Skin of body (tissue), 2 donors: ENCODE data around the gene KRTAP10-8. TPM values are rescaled to one million over a fixed set of nuclear protein-coding genes. Genes with fewer than 3 reads are reported as not detected.
"Not testable (repeated sequence)": the region's sequence is repeated elsewhere in the genome, so short reads cannot be mapped to it uniquely, and the experiment has no call there.

ENCODE experiments used
- DNase-seq: peaks from one replicate; lab custom pipeline; 2025; lab: John Stamatoyannopoulos, UW
- total RNA-seq: library from RNA; depleted of rRNA; stranded (reverse); fragments of >200 nt; gene quantifications from one replicate; pipeline ENCODE4 v1.2.3, GENCODE V29; 2014

The KRTAP10-8 gene
- total RNA-seq, 1 donor from 2014 or later, result not detected

DNA sequence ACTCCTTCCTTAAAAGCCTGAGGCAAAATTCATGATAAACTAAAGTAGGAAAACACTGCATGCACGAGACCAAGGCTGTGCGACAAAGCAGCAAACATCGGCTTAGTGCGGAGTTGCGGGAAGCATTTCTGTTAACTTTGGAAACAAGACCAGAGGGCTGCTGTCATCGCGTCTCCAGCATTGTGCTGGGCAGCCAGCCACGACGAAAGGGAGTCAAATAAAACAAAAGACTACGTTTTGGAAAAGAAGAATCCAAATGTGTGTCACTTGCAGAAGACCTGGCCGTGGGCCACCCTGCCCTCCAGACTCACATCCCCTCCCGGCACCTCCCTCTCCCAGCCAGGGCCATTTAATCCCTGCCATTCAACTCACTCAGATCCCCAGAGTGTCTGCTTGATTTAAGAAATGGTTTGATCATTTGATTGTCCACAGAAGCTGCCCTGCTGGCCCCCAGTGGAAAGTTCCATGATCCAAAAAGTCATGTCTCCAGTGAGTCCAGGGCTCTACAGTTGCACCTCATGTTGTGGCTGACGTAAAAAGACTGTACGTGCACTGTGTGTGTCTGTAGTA lies 31.9 kb downstream of the KRTAP10-8 start:
- no peak for DNase-seq

DNA sequence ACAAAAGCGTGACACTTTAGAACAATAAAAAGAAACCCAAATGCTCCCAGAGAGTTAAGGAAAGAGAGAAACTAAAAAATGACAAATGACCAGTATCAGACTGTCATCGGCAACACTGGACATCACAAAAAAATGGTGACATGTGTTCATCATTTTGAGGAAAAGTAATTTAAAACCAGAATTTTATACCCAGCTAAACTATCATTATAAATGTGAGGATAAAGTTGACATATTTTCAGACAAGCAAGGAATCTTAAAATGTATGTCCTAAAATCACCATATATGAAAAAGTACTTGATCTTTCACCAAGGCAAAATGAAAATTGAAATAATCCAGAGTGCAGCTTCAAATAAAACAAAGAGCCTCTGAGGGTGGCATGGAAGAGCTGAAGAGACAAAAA lies 33.0 kb downstream of the KRTAP10-8 start:
- no peak for DNase-seq

DNA sequence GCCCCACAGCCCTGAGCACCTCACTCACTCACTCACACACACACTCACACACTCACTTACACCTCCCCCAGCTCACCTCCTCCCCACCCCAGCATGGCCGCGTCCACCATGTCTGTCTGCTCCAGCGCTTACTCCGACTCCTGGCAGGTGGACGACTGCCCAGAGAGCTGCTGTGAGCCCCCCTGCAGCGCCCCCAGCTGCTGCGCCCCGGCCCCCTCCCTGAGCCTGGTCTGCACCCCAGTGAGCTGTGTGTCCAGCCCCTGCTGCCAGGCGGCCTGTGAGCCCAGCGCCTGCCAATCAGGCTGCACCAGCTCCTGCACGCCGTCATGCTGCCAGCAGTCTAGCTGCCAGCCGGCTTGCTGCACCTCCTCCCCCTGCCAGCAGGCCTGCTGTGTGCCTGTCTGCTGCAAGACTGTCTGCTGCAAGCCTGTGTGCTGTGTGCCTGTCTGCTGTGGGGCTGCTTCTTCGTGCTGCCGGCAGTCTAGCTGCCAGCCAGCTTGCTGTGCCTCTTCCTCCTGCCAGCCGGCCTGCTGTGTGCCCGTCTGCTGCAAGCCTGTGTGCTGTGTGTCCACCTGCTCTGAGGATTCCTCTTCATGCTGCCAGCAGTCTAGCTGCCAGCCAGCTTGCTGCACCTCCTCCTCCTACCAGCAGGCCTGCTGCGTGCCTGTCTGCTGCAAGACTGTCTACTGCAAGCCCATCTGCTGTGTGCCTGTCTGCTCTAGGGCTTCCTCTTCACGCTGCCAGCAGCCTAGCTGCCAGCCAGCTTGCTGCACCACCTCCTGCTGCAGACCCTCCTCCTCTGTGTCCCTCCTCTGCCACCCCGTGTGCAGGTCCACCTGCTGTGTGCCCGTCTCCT lies 34.7 kb downstream of the KRTAP10-8 start, which contains the start of gene KRTAP10-11:
Gene KRTAP10-11, plus strand, starts transcription at position 49 of the 856 bp plus-strand sequence. Its CDS starts 45 bp downstream, at position 94.
- not testable (repeated sequence) for DNase-seq

DNA sequence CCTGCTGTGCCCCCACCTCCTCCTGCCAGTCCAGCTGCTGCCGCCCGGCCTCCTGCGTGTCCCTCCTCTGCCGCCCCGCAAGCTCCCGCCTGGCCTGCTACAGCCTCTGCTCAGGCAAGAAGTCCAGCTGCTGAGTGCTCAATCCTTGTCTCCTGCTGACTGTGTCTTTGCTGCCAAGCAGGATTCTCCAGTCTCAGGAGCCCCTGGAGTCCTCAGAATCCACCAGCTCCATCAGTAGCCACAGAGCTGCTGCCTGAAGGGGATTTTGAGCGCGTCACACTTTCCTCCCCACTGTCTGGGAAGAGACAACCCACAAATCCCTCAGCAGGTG lies 35.3 kb downstream of the KRTAP10-8 start:
- DNase-seq, result no peak

DNA sequence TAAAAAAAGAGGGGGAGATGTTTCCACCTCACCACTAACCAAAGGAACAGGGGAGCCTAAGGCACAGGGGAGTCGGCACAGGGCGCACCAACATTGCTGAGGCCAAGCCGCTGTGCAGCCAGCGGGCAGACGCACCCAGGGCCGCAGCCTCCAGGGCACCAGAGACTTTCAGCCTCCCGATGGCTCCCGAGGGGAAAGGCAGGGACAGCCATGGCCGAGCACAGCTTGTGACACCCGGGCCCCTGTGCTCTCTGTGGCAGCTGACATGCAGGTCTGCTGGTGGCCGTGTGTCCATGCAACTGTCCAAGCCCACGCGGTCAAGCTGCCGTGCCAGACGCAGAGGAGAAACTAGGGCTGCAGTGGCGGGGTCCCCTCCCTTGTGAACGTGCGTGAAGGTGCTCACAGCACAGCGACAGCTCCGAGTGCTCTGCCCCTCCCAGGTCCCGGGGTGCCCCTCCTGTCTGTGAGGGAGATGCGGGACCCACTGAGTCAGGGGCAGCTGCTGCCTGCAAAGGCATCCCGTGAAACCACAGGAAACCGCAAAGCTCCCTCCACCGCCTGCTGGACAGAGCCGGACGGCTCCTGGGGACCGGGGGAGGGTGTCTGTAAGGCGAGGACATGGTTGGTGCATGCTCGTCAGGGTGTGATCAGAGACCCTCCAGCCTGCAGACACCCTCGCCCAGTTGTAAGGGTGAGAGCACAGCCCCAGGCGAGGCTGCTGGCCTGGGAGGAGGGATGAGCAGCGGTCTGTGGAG lies 36.9 kb downstream of the KRTAP10-8 start:
- no peak for DNase-seq

DNA sequence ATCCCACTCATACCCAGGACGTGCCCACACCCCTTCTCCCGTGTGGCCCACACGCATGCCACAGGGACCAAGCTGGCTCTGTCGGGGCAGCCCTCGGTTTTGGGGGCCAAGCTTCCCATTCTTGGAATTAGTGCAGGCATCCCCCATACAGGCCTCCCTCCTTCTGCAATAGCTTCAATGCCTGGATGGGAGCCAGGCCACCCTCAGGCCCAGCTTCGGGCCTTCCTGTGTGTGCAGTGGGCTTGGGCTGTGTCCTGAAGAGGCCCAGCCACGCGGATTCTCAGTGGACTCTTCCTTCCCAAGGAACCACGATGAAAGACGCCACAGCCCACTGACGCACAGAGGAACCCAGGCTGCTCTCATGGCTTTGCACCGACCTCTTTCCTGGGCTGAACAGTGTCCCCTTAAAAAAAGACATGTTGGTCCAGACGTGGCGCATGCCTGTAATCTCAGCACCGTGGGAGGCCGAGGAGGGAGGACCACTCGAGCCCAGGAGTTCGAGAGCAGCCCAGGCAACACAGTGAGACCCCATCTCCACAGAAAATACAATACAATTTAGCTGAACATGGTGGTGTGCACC lies 37.7 kb downstream of the KRTAP10-8 start:
- no peak for DNase-seq

DNA sequence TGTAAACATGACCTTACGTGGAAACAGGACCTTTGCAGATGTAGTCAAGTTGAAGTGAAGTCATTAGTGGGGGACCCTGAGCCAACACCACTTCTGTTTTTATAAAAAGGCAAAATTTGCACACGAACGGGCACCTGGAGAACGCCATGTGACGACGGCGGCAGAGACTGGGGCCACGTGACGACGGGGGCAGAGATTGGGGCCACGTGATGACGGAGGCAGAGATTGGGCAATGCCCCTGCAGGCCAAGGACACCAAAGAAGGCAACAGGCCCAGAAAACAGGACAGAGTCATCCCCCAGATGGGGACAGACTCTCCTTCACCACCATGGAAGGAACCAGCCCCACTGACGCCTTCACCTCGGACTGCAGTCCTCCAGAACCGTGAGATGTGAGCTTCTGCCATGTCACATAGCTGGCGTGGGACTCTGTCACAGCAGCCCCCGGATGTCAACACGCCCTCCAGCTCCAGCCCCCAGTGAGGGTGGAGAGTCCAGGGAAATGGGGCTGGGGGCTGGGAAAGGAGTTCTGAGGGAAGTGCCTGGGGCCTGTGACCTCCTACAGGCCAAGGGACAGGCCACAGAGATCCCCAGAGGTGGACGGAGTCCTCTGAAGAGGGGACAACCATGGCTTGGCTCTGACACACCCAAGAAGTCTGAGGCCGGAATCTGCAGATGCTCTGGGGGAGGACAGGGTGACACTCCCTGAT lies 38.5 kb downstream of the KRTAP10-8 start:
- no peak for DNase-seq

DNA sequence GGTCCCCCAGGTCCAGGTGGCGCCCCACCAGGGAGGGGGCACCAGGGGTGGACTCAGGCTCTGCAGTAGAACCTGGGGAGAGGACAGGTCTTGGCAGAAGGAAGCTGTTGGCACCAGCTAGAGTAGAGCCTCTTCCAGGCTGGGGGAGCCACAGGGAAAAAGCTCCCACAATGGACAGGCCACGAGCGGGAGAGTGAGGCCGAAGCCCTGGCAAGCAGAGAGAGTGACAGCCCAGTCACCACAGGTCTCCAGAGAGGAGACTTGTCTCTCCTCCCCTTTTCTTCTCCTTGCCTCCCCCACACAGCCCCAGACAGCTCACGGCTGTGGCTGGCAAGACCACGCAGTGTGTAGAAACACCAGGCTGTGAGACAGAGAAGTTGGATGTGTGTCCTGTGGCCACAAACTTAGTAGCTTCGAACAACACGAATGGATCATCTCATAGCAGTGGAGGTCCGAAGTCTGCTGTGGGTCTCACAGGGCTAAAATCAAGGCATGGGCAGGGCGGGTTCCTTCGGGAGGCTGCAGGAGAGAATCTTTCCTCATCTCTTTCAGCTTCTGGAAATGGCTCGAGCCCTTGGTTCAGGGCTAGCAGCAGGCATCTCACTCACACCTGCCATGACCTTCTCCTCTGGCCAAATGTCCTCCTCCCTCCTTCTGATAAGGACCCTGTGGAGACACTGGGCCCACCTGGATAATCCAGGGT lies 39.2 kb downstream of the KRTAP10-8 start:
- no peak for DNase-seq

DNA sequence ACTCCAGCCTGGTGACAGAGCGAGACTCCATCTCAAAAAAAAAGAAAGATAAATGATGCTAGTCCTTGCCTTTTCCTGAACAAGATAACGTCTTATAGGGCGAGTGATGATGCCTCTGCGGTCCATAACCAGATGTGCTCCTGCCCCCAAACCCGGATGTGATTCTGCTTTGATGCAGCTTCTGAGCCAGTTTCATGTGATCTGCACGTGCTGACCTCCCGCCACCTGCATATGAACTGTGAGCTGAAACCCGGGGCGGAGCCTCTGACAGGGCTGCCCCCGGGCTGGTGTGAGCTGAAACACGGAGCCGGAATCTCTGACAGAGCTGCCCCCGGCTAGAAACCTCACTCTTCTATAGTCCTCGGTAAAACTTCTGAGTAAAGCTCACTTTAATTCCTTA lies 41.2 kb downstream of the KRTAP10-8 start:
- DNase-seq, result no peak

DNA sequence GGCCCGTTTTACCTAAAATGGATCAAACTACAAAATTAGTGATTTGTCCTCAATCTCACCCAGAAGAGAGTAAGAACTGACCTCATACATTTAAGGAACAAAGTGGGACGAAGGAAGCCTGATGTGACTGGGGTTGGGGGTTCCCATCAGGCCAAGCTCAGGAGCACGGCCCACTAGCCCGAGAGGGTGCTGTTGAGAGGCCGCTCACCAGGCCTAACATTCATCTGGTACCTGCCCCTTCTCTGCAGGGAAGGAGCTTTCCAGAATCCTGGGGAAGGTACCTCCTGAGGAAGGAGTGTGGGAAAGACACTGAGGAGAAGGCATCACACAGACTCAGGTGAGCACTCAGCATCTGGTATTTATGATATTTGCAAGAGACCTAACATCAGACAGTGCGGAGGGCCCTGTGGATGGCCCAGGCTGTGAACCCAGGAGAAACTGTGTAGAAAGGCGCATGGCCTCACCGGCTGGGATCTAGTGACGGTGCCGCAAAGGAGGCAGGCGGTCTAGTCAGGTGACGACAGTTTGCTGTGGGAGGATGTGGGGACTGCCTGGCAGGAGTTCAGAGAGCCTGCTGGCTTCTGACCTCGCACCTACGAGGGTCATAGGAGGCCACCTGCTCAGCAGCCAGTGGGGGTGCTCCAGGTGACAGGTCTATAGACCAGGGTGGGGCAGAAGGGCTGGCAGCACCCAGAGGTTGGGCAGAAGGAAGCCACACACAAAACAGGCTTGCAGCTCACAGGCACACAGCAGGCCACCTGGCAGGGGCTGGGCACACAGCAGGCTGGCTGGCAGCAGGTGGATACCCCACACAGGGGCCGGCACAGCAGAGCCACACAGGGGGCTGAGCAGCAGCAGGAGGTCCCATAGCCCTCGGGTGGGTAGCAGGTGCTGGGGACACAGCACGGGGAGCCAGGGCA lies 42.0 kb downstream of the KRTAP10-8 start:
- no peak for DNase-seq

DNA sequence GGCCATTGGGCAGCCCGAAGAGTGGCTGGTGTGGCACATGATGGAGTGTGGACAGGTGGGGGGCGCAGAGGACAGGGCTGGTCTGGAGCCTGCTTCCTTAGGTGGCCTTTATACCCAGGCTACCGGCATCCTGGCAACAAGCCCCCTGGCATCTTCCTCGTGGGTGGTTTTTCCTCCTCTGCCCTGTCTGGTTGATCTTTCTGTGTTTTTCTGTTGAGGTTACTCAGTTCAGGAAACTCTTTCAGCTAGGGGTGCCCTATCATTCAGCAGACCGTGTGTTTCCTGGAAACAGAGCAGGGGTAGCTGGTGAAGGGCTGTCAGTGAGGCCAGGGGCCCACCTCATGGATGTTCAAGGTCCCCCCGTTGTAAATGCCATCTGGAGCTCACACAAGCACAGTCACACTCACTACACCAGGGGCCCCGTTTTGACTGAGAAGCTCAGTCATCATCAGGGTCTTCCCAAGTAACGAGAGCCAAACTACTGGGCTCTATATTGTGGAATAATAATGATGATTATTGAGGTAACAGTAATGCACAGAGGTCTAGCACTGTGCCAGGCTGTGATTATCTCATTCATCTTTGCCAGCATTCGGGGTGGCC lies 42.8 kb downstream of the KRTAP10-8 start, which contains the start of gene KRTAP12-4:
Gene KRTAP12-4, minus strand, starts transcription at position 84 of the 600 bp plus-strand sequence. Its CDS starts 45 bp downstream, at position 39.
- no peak for DNase-seq

DNA sequence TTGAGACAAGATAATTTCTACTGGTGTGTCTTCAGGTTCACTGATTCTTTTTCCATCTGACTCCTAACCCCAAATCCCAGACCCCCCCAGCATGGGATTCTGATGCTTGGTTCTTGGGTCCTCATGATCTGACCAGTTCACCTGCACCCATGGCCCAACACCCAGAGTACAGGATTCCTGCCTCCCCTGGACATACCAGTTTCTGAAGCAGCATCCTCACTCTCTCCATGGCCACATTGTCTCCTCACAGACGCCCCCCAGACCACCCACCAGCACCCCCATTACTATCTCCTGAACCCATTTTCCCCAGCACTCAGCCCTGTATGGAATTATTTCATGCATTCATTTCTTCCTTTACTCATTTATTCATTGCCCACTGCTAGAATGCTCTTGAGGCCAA lies 45.0 kb downstream of the KRTAP10-8 start:
- no peak for DNase-seq

DNA sequence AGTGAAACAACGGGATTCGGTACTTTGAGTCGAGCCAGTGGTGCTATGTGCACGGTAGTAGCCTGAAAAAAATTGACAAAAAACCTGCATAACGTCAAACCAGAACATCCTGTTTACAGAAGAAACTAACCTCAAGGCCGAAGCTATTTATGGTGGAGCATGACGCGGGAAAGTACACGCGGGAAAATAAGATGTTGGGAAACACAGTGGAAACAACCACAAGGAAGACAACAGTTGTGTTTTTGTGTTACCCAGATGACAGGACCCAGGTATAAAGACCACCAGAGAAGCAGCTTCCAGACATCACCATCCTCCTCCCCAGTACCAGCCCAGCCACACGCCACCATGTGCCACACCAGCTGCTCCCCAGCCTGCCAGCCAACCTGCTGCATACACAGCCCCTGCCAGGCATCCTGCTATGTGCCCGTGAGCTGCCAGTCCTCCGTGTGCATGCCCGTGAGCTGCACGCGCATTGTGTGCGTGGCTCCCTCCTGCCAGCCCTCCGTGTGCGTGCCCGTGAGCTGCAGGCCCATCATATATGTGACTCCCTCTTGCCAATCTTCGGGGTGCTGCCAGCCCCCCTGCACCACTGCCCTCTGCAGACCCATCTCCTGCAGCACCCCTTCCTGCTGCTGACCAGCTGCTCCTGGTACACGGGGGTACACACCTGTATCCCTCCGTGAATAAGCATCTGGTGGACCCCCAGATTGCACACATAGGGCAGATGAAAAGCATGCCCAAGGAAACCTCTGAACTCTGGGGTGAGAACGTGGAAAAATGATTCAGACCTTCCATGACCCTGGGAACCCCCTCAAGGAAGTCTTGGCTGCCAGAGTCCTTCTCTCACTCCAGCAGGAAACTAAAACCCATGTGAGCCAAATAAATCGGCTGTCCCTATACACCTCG lies 46.0 kb downstream of the KRTAP10-8 start, which contains the start of gene KRTAP12-3:
Gene KRTAP12-3, plus strand, starts transcription at position 298 of the 906 bp plus-strand sequence. Its CDS starts 48 bp downstream, at position 346.
- DNase-seq, result no peak

DNA sequence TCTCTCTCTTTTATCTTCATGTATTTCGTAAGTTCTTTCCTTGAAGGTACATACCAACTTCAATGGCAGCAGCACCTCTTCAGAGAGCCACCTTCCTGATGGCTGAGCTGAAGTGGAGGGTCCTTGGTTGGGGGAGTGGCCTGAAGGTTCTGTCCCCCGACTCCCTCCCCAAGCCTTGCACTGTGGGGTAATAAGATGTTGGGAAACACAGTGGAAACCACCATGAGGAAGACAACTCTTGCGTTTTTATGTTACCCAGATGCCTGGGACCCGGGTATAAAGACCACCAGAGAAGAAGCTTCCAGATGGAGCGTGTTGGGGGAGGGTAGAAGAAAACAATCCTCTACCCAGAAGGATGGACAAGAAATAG lies 46.6 kb downstream of the KRTAP10-8 start:
- no peak for DNase-seq

DNA sequence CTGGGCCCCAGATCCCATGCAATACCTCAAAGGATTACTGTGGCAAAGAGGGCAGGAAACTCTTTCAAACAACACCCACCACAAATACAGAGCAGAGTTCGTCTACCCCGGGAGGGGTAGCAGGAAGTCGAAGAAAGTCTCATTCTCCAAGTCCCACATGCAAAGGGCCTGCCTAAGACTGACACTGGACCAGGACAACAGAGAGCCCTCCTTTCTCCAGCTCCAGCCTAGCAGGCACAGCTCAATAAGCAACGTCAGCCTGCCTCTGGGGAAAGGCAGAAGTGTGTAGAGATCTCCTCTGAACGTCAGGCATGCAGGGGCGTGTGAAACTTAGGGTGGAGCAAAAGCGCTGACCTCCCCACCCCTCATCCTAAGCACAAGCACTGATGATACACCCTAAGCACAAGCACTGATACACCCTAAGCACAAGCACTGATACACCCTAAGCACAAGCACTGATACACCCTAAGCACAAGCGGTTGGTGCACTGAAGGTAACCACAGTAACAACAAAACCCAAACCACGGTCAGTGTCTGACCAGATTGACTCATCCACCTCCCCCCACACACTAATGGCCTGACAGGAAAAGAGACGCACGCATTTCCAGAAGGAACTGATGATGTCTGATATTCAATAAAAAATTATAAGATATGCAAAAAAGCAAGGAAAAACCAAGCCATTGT lies 47.2 kb downstream of the KRTAP10-8 start:
- no peak for DNase-seq

DNA sequence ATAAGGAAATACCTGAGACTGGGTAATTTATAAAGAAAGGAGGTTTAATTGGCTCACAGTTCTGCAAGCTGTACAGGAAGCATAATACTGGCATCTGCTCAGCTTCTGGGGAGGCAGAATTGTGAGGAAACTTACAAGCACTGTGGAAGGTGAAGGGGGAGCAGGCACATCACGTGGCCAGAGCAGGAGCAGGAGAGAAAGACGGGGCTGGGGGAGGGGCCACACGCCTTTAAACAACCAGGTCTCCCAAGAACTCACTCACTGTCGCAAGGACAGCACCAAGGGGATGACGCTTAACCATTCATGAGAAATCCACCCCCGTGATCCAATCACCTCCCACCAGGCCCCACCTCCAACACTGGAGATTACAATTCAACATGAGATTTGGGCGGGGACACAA lies 49.7 kb downstream of the KRTAP10-8 start:
- not testable (repeated sequence) for DNase-seq
